ENCODE data around the gene ARHGAP10.

- TF ChIP-seq CTCF (IDR thresholded peaks at IDR 0.05 in 2 of 3, conservative IDR thresholded peaks at IDR 0.05 in 1 of 3; ENCODE audit: control insufficient read depth in 2 of 3, extremely low read depth in 1 of 3, insufficient read depth in 1 of 3, low read depth in 3 of 3, low read length in 3 of 3) = no peak
- no peak for TF ChIP-seq RFX5 (IDR thresholded peaks at IDR 0.05; ENCODE audit: low read depth, low read length)
- TF ChIP-seq RAD21 (IDR thresholded peaks at IDR 0.05; ENCODE audit: insufficient read depth, low read depth, low read length) = no peak
- TF ChIP-seq SMC3 (IDR thresholded peaks at IDR 0.05; ENCODE audit: borderline replicate concordance, low read length) = no peak
- no peak for TF ChIP-seq PBX3 (IDR thresholded peaks at IDR 0.05; ENCODE audit: insufficient replicate concordance, low read depth, low read length)
- no peak for TF ChIP-seq HCFC1 (IDR thresholded peaks at IDR 0.05; ENCODE audit: low read length)
- TF ChIP-seq MAX (IDR thresholded peaks at IDR 0.05; ENCODE audit: low read depth, low read length) = no peak
- TF ChIP-seq POLR2A (IDR thresholded peaks at IDR 0.05; ENCODE audit: low read depth, low read length) = no peak
- no peak for TF ChIP-seq YY1 (IDR thresholded peaks at IDR 0.05; ENCODE audit: low read depth, low read length)
- TF ChIP-seq SIN3A (IDR thresholded peaks at IDR 0.05; ENCODE audit: low read depth, low read length) = no peak
- TF ChIP-seq SUZ12 (IDR thresholded peaks at IDR 0.05; ENCODE audit: unreplicated experiment) = no peak
- no peak for TF ChIP-seq DPF2 (IDR thresholded peaks at IDR 0.05)
- no peak for TF ChIP-seq CUX1 (IDR thresholded peaks at IDR 0.05; ENCODE audit: insufficient replicate concordance, low read depth, low read length)
Measured at GRCh38 chr4:147693218-147693617, 38.7 kb upstream of the ARHGAP10 start.

Measured in GM12878 (cell line).